Body of pancreas (tissue), 4 donors: ENCODE data around the gene SLAMF9. TPM values are rescaled to one million over a fixed set of nuclear protein-coding genes. Genes with fewer than 3 reads are reported as not detected.

ENCODE experiments used
- ATAC-seq: fragments of 150-250 bp; one replicate; pipeline ENCODE4 v1.9.1; 2016
- DNase-seq, 4 donors: peaks; one replicate each; pipeline ENCODE4 v3.0.0-alpha.2; 2019
- H3K27ac ChIP-seq, 4 donors: fragments of 200-600 bp; sonication (generic); 1 replicate in 3 of 4; 2 replicates in 1 of 4; pipeline versions ENCODE4 v1.5.1 to v1.6.1; 2016 to 2019; ENCODE audit warnings: mild to moderate bottlenecking in 1 of 4, mixed read lengths in 1 of 4, moderate library complexity in 1 of 4
- H3K27me3 ChIP-seq, 2 donors: fragments of 200-600 bp; sonication (generic); one replicate each; pipeline ENCODE4 v1.6.0; 2016; ENCODE audit warnings: mild to moderate bottlenecking in 1 of 2
- H3K36me3 ChIP-seq, 2 donors: fragments of 200-600 bp; sonication (generic); replicated peaks in 1 of 2; 2 replicates each; pipeline ENCODE4 v1.5.1; 2016; ENCODE audit warnings: low read depth in 2 of 2; ENCODE audit not compliant: insufficient read depth in 1 of 2
- H3K4me1 ChIP-seq: fragments of 200-600 bp; sonication (generic); one replicate; pipeline ENCODE4 v1.6.0; 2016
- H3K4me3 ChIP-seq, 2 donors: fragments of 200-600 bp; sonication (generic); 1 replicate in 1 of 2; 2 replicates in 1 of 2; pipeline ENCODE4 v1.5.1; 2016 to 2019
- H3K9me3 ChIP-seq, 3 donors: fragments of 200-600 bp; sonication (generic); 1 replicate in 2 of 3; 2 replicates in 1 of 3; pipeline ENCODE4 v1.5.1; 2016
- CTCF ChIP-seq, 7 experiments: fragments of 450-650 bp in 4 of 7; fragments of 200-600 bp in 3 of 7; sonication (generic) in 3 of 7; IDR thresholded peaks; one replicate each; pipeline ENCODE4 v1.5.1; 2016 to 2019; ENCODE audit warnings: antibody characterized with exemption in 7 of 7
- POLR2A ChIP-seq, 3 donors: fragments of 450-650 bp; IDR thresholded peaks; one replicate each; pipeline ENCODE4 v1.6.1; 2016; ENCODE audit warnings: antibody characterized with exemption in 3 of 3, mild to moderate bottlenecking in 2 of 3
- WGBS, 2 donors: methylation state at CpG; one replicate each; pipeline ENCODE4 v1.1.5; 2017; 5-methylcytosine and 5-hydroxymethylcytosine counted together
- intact Hi-C: fragments of 100-400 bp; cut with DNase I; formaldehyde crosslinking; loops from one replicate; pipeline ENCODE4 v1.15.1; 2023
- total RNA-seq, 2 donors: library from RNA; depleted of rRNA; stranded (reverse); fragments of >200 nt; gene quantifications; one replicate each; pipeline ENCODE4 v1.1.0, GENCODE V29; 2016

The SLAMF9 gene
- total RNA-seq, 2 donors from 2014 or later = not detected

- 70 to 78% methylated on average over 7 to 16 of the region's 16 CpGs for WGBS, 2 donors
- intact Hi-C loops = no loop called here
- ATAC-seq (no peak), DNase-seq (no peak)
- Histone ChIP-seq H3K9me3 (no peaks in the 10 kb centered on the region), H3K27me3 (no peaks in the 10 kb centered on the region), H3K4me1 (peaks cover 30% of the 10 kb centered on the region), H3K36me3 (no peaks in the 10 kb centered on the region), H3K27ac (no peak overlapping the region), H3K4me3 (no peak overlapping the region)
- TF ChIP-seq POLR2A (IDR thresholded peaks at IDR 0.05) = no peak
- TF ChIP-seq CTCF (IDR thresholded peaks at IDR 0.05) = no peak
Observed at GRCh38 chr1:159932296-159933285, 21.4 kb downstream of the SLAMF9 start.

GRCh38 chr1:159931795-159932173 is 22.3 kb downstream of the SLAMF9 start:
- TF ChIP-seq POLR2A (IDR thresholded peaks at IDR 0.05) = no peak
- TF ChIP-seq CTCF (IDR thresholded peaks at IDR 0.05) = no peak
- DNase-seq (no peak), ATAC-seq (no peak)
- intact Hi-C loops = no loop called here
- Histone ChIP-seq H3K27ac (no peak overlapping the region), H3K27me3 (no peaks in the 10 kb centered on the region), H3K4me1 (peaks cover 31% of the 10 kb centered on the region), H3K4me3 (no peak overlapping the region), H3K9me3 (no peaks in the 10 kb centered on the region), H3K36me3 (no peaks in the 10 kb centered on the region)
- WGBS, 2 donors = 90% methylated on average over 3 of the region's 3 CpGs

- Histone ChIP-seq H3K4me1 (peaks cover 31% of the 10 kb centered on the region), H3K27me3 (no peaks in the 10 kb centered on the region), H3K4me3 (no peak overlapping the region), H3K27ac (no peak overlapping the region), H3K36me3 (no peaks in the 10 kb centered on the region), H3K9me3 (no peaks in the 10 kb centered on the region)
- 86 to 87% methylated on average over 8 to 13 of the region's 13 CpGs for WGBS, 2 donors
- intact Hi-C loops = no loop called here
- TF ChIP-seq CTCF (IDR thresholded peaks at IDR 0.05) (no peak), POLR2A (IDR thresholded peaks at IDR 0.05) (no peak)
- ATAC-seq = no peak
- no peak for DNase-seq
Observed at GRCh38 chr1:159931101-159931794, 22.8 kb downstream of the SLAMF9 start.

GRCh38 chr1:159930634-159931033 is 23.4 kb downstream of the SLAMF9 start:
- TF ChIP-seq CTCF (IDR thresholded peaks at IDR 0.05) (no peak), POLR2A (IDR thresholded peaks at IDR 0.05) (no peak)
- DNase-seq = no peak
- Histone ChIP-seq H3K4me3 (no peak overlapping the region), H3K4me1 (peaks cover 34% of the 10 kb centered on the region), H3K27me3 (no peaks in the 10 kb centered on the region), H3K36me3 (no peaks in the 10 kb centered on the region), H3K9me3 (no peaks in the 10 kb centered on the region), H3K27ac (no peak overlapping the region)
- intact Hi-C loops = no loop called here
- no peak for ATAC-seq
- WGBS, 2 donors = 90% methylated on average over 8 of the region's 8 CpGs
